ENCODE data around the gene LGALS3. TPM values are rescaled to one million over a fixed set of nuclear protein-coding genes. Genes with fewer than 3 reads are reported as not detected.
A peak's percentile ranks its signal among the peaks of the same experiment; 100 is the strongest.

The LGALS3 gene
- total RNA-seq, 1 donor from 2014 or later, result 60.1 TPM

GRCh38 chr14:55114720-55115119 is 14.3 kb upstream of the LGALS3 start:
- DNase-seq (ENCODE audit: low read depth, low spot score), result no peak

- no peak for DNase-seq (ENCODE audit: low read depth, low spot score)
Measured at GRCh38 chr14:55115460-55115859, 13.6 kb upstream of the LGALS3 start.

GRCh38 chr14:55115861-55116245 is 13.2 kb upstream of the LGALS3 start:
- DNase-seq (ENCODE audit: low read depth, low spot score), result no peak

GRCh38 chr14:55116246-55117030 is 12.6 kb upstream of the LGALS3 start:
- DNase-seq (ENCODE audit: low read depth, low spot score), result no peak

- no peak for DNase-seq (ENCODE audit: low read depth, low spot score)
Measured at GRCh38 chr14:55117803-55118441, 11.1 kb upstream of the LGALS3 start.

GRCh38 chr14:55118761-55119160 is 10.3 kb upstream of the LGALS3 start:
- no peak for DNase-seq (ENCODE audit: low read depth, low spot score)

GRCh38 chr14:55120571-55121495 is 8.2 kb upstream of the LGALS3 start:
- no peak for DNase-seq (ENCODE audit: low read depth, low spot score)

- no peak for DNase-seq (ENCODE audit: low read depth, low spot score)
Measured at GRCh38 chr14:55121628-55122439, 7.2 kb upstream of the LGALS3 start.

- no peak for DNase-seq (ENCODE audit: low read depth, low spot score)
Measured at GRCh38 chr14:55122440-55122986, 6.5 kb upstream of the LGALS3 start.

GRCh38 chr14:55123101-55123500 is 6.0 kb upstream of the LGALS3 start:
- no peak for DNase-seq (ENCODE audit: low read depth, low spot score)

- no peak for DNase-seq (ENCODE audit: low read depth, low spot score)
Measured at GRCh38 chr14:55123852-55124639, 5.0 kb upstream of the LGALS3 start.

- DNase-seq (ENCODE audit: low read depth, low spot score), result no peak
Measured at GRCh38 chr14:55124774-55125386, 4.2 kb upstream of the LGALS3 start.

GRCh38 chr14:55125403-55125802 is 3.6 kb upstream of the LGALS3 start:
- no peak for DNase-seq (ENCODE audit: low read depth, low spot score)

- no peak for DNase-seq (ENCODE audit: low read depth, low spot score)
Measured at GRCh38 chr14:55126034-55126433, 3.0 kb upstream of the LGALS3 start.

GRCh38 chr14:55126932-55127459 is 2.1 kb upstream of the LGALS3 start:
- no peak for DNase-seq (ENCODE audit: low read depth, low spot score)

GRCh38 chr14:55127460-55127951 is 1.5 kb upstream of the LGALS3 start:
- no peak for DNase-seq (ENCODE audit: low read depth, low spot score)

GRCh38 chr14:55128386-55129085 is 516 bp upstream of the LGALS3 start:
- no peak for DNase-seq (ENCODE audit: low read depth, low spot score)

GRCh38 chr14:55129428-55130195 is 560 bp downstream of the LGALS3 start:
- DNase-seq (ENCODE audit: low read depth, low spot score), result peak; percentile 19
